DMS 273 treated with DMSO at 0.1 percent for 48 hours (cell line): ENCODE data around the gene EZR.
A peak's percentile ranks its signal among the peaks of the same experiment; 100 is the strongest.

ENCODE experiments used
- DNase-seq: peaks from one replicate; lab custom pipeline; 2025; lab: John Stamatoyannopoulos, UW

Gene EZR

DNA sequence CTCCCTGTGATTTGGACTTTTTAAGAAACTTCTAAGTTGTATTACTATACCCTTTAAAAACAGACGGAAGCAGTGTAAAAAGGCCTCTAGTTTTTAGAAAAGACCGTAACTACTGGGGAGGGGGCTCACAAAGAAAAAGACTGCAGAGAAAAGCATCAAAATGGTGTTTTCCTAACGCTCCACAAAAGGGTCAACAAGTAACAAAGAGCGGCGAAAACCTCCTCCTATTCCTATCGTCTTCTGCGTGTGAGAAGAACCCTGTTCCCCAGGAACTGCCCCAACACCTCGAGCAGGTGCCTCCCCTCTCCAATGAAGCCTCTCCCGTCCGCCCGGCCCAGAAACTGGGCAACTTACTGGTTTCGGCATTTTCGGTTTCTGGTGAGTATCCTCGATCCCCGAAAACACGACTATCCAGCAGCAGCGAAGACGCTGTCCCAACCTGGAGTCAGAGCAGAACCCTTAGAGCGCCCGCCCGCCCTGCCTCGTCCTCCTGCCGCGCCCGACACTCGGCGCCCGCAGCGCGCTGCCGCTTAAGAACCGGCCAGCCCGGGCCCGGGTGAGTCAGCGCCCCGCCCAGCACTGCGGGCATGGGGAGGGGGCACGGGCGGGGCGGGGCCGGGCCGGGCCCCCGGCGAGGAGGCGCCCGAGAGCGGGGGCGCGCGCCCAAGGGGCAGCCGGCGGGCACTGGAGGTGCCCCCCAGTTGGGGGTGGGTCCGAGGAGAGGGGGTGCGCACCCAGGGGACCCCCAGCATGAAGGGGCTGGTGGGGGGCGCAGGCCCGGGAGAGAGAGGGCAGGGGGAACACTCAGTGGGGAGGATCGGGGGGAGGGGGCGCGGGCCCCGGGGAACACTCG is 1.2 kb downstream of the EZR start:
- DNase-seq, result no peak

- no peak for DNase-seq
These were observed 2.1 kb downstream of the EZR start for GRCh38 chr6:158816803-158817727.

DNA sequence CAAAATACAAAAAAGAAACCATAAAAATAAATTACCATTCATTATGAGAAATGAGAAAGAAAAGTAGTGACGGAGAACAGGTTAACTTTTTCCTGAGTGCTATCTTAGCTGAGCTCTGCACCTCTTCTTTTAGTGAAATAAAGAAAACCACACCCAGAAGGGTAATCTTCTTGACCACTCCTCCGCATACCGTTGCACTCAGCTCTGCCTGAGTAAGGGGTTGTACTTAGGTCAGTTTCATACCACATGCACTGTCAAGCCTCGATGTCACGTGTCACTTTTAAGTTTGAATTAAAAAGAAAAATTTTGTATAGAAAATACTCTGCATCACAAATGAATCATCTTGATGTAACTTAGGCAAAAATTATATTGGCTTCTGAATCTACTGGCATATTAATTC is 2.8 kb downstream of the EZR start:
- DNase-seq, result no peak

GRCh38 chr6:158815907-158816306 is 3.3 kb downstream of the EZR start:
- DNase-seq, result no peak

DNA sequence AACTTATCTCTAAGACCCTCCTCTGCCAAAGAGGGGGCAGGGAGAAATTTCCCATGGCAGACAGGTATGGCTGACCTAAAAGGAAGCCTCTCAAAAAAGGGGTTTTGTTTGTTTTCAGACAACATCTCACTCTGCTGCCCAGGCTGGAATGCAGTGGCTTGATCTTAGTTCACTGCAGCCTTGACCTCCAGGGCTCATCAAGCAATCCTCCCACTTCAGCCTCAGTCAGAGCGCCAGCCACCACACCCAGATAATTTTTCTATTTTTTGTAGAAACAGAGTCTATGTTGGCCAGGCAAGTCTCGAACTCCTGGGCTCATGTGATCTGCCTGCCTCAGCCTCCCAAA is 3.8 kb downstream of the EZR start:
- no peak for DNase-seq

DNA sequence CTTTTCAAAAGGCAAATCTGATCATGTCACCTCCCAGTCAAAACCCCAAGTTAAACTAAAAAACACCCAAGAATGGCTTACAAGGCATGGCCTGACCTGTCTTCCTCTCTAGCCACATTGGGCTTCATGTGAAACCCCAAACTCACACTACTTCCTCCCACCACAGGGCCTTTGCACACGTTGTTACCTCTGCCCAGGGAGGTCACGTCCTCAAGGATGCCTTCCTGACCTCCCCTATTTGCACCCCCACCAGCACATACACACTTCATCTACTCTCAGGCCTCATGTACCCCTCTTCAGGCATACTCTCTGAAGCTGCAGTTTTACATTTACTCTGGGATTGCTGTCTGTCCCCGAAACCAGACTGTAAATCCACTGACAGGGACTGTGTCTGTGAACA is 6.1 kb downstream of the EZR start:
- no peak for DNase-seq

DNA sequence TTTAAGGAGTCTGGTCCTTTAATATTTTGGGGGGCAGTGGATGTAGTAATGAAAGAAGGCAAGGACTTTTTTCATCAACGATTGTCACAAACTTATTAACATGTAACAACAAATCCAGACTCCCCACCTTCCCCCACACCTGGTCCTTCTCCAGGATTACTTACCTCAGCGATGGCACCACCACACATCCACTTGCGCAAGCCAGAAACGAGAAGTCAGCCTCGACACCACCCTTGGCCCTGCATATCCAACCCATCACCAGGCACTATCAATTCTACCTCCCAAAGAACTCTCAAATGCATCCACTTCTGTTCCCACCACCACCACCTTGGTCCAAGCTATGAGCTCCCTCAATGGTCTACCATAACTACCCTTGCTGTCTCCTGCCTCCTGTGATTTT is 6.6 kb downstream of the EZR start:
- no peak for DNase-seq

DNA sequence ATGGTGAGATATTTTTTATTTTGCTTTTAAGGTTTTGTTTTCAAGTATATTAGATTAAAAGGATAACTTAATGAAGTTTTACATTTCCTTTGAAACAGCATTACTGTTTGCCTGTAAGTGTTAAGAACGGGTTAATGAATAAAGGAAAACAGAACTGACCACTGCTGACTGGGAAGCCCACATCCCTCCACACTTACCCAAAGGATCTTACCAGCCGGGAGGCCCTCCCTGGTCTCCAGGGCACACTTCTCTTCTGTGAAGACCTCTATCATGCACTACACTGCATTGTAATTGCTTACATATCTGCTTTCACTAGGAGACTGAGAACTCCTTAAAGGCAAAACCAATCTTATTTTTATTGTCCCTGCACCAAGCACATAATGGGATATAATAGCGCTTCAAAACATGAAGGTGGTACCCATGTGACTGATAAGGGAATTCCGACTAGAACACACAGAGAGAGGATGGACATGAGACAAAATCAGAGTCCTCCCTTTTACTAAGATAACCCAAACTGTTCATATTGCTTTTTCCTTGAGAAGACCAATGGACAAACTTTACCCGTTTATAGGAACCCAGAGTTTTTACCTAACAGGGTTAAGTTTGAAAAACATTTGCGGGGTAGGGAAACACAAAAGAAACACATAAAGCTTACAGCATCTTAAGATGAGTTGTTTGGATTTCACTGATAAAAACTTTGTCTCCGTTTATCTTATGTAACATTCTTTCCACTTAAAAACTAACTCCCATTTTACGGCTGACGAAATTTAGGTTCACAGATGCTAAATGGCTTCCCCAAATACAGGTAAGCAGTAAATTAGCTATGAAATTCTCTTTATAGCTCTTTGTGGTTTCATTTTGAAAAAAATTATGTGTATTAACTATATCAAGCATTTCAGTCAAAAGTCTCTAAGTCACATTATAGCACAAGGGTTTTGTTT is 8.7 kb downstream of the EZR start:
- DNase-seq, result no peak

- DNase-seq, result no peak
These were observed 10.1 kb downstream of the EZR start for GRCh38 chr6:158808941-158809678.

DNA sequence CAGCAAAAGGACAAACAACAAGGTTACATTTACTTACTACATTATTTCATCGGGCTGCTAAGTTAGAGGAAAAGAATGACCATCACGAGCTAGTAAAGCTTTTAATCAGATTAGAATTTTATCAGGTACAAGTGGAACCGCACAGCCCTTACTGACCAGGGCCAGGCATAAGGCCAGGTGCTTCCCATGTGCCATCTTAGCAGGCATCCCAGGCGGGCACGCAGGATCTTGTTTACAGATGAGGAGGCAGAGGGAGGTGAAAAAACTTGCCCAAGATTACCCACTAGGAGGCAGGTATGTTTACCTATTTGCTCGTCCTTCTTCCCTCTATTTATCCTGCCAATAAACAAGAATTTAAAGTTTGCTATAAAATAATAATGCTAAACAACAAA is 10.7 kb downstream of the EZR start:
- no peak for DNase-seq

GRCh38 chr6:158807515-158808441 is 11.4 kb downstream of the EZR start:
- no peak for DNase-seq

- no peak for DNase-seq
These were observed 13.3 kb downstream of the EZR start for GRCh38 chr6:158805698-158806377.

DNA sequence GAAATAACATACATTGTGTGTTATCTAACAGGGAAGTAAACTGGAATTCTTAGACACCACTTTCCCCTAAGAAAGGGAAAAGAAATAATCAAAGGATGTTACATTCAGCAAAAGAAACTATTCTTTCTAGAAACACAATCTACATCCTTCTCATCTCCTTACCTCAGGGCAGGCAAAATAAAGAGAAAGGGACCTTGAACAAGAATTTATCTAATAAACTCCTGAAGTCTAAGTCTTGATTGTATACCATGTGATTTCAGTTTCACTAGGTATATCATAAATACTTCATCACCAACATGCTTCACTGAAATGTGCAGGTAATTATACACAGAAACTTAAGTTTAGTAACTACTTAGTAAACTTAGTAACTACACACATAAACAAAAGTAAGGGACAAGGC is 15.0 kb downstream of the EZR start:
- DNase-seq, result no peak

DNA sequence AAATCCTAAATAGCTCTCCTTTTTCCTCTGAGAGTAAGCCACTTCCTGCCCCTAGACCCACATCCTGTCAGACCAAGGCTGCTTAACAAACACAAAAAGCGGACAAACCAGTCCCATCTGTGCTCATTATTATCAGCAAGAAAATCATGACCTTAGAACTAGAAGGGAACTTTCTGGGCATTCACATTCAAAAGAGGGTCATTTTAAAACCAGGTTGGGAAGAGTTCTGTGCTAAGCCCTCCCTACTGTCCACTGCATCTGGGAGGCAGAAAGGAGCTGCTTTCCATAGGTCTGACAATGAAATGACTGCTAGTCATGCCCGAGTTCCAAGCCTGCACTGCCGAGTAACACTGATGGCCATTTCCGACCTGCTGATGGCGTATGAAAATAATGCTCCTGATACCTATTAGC is 15.4 kb downstream of the EZR start:
- no peak for DNase-seq

- DNase-seq, result no peak
These were observed 17.4 kb downstream of the EZR start for GRCh38 chr6:158801655-158802294.

DNA sequence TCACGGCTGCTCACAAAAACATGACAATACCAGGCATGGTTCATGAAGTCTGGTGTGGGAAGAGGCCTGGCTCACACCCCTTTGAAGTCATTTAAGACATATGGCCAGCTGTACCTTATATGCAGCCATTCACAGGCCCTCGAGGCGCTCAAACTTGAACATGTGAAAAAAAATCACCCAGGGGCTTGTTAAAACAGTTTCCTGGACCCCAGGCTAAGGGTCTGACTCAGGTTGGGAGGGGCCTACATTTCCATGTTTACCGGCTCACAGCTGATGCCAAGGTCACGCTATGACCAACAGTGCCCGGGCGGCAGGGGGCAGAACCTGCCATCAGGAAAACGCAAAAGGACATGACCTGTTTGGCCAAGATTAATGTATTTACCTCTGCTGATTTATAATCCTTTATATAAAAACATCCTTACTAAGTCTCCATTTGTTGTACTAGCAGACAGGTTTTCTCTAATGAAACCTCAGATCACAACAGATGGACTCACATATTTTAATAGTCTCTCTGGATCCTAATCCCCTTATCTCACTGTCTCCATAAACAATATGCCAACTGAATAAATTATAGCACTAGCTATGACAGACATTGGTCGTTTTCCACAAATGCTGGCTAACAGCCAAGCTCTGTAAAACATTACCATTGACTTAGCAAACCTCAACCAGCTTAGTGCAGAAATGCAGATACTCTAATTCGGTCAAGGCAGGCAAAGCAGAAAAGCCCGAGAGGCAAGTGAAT is 19.9 kb downstream of the EZR start:
- peak; percentile 97 for DNase-seq

- DNase-seq, result no peak
These were observed 20.9 kb downstream of the EZR start for GRCh38 chr6:158798311-158798710.
